PFSK-1 (cell line): ENCODE results near the gene FAM110A.

Experiments used
- FOXP2 ChIP-seq: optimal IDR thresholded peaks from 2 replicates; pipeline ENCODE3; 2011; ENCODE audit warnings: borderline replicate concordance, control low read depth, inconsistent platforms; ENCODE audit not compliant: insufficient read depth; ENCODE audit errors: extremely low read length, extremely low read depth
- POLR2AphosphoS5 ChIP-seq: IDR thresholded peaks from 2 replicates; pipeline ENCODE4 v1.6.1; 2012; ENCODE audit warnings: low read depth, mild to moderate bottlenecking, control low read depth, low read length, moderate library complexity
- REST ChIP-seq, 2 experiments: IDR thresholded peaks; 2 replicates each; pipeline versions ENCODE4 v1.6.1 to v1.8.0; 2011 to 2012; ENCODE audit warnings: low read depth in 2 of 2, low read length in 2 of 2, control low read depth in 1 of 2, inconsistent platforms in 1 of 2, mild to moderate bottlenecking in 1 of 2, moderate library complexity in 1 of 2; ENCODE audit not compliant: insufficient read depth in 1 of 2
- SIN3A ChIP-seq: IDR thresholded peaks from 2 replicates; pipeline ENCODE4 v1.6.1; 2012; ENCODE audit warnings: mild to moderate bottlenecking, low read length, moderate library complexity, borderline replicate concordance; ENCODE audit not compliant: insufficient read depth
- TAF1 ChIP-seq: IDR thresholded peaks from 2 replicates; pipeline ENCODE4 v1.6.1; 2012; ENCODE audit warnings: low read length, control low read depth, borderline replicate concordance; ENCODE audit not compliant: insufficient read depth

Gene FAM110A

GRCh38 chr20:796921-797320 is 36.6 kb upstream of the FAM110A start:
- no peak for TF ChIP-seq POLR2AphosphoS5
- TF ChIP-seq REST (IDR thresholded peaks at IDR 0.05; ENCODE audit: insufficient read depth in 1 of 2, low read depth in 2 of 2, low read length in 2 of 2): no peak
- no peak for TF ChIP-seq TAF1
- TF ChIP-seq SIN3A: no peak
- no peak for TF ChIP-seq FOXP2

GRCh38 chr20:801678-802077 is 31.8 kb upstream of the FAM110A start:
- TF ChIP-seq SIN3A: no peak

GRCh38 chr20:805713-806112 is 27.8 kb upstream of the FAM110A start:
- TF ChIP-seq TAF1 (no peak), POLR2AphosphoS5 (no peak), SIN3A (no peak), REST (IDR thresholded peaks at IDR 0.05; ENCODE audit: insufficient read depth in 1 of 2, low read depth in 2 of 2, low read length in 2 of 2) (no peak), FOXP2 (no peak)

GRCh38 chr20:813390-813789 is 20.1 kb upstream of the FAM110A start:
- no peak for TF ChIP-seq POLR2AphosphoS5
- no peak for TF ChIP-seq TAF1
- TF ChIP-seq REST (IDR thresholded peaks at IDR 0.05; ENCODE audit: insufficient read depth in 1 of 2, low read depth in 2 of 2, low read length in 2 of 2): no peak
- TF ChIP-seq FOXP2: no peak
- TF ChIP-seq SIN3A: no peak

- TF ChIP-seq TAF1 (no peak), FOXP2 (no peak), POLR2AphosphoS5 (no peak), SIN3A (no peak), REST (IDR thresholded peaks at IDR 0.05; ENCODE audit: insufficient read depth in 1 of 2, low read depth in 2 of 2, low read length in 2 of 2) (no peak)
These were observed 18.3 kb upstream of the FAM110A start for GRCh38 chr20:815226-815625.
